Endothelial cell of hepatic sinusoid (primary cell): ENCODE results near the gene CLCN4.

Experiments used
- in situ Hi-C: cut with HindIII; loops from 2 replicates; pipeline ENCODE4 v1.10.0; 2017; ENCODE audit warnings: low sequenced_read_pairs

CLCN4 gene

GRCh38 chrX:10190367-10190766 lies 33.6 kb downstream of the CLCN4 start:
- in situ Hi-C loops, result loop anchor here (5.0 to 25.0 kb wide), 2 partner anchors 442 to 897 kb away; no protein-coding TSS in a partner anchor

- in situ Hi-C loops, result loop anchor here (5.0 to 25.0 kb wide), 2 partner anchors 439 to 894 kb away; no protein-coding TSS in a partner anchor
These were observed 36.8 kb downstream of the CLCN4 start for GRCh38 chrX:10193587-10193986.

GRCh38 chrX:10195425-10195824 lies 38.6 kb downstream of the CLCN4 start:
- in situ Hi-C loops, result loop anchor here (25.0 kb wide), 1 partner anchor 892 kb away; no protein-coding TSS in a partner anchor

GRCh38 chrX:10195947-10196346 lies 39.2 kb downstream of the CLCN4 start:
- in situ Hi-C loops, result loop anchor here (25.0 kb wide), 1 partner anchor 891 kb away; no protein-coding TSS in a partner anchor

- in situ Hi-C loops, result loop anchor here (25.0 kb wide), 1 partner anchor 890 kb away; no protein-coding TSS in a partner anchor
These were observed 40.8 kb downstream of the CLCN4 start for GRCh38 chrX:10197279-10198210.

- in situ Hi-C loops, result loop anchor here (25.0 kb wide), 1 partner anchor 889 kb away; no protein-coding TSS in a partner anchor
These were observed 41.5 kb downstream of the CLCN4 start for GRCh38 chrX:10198254-10198653.

- in situ Hi-C loops, result loop anchor here (25.0 kb wide), 1 partner anchor 888 kb away; no protein-coding TSS in a partner anchor
These were observed 42.4 kb downstream of the CLCN4 start for GRCh38 chrX:10199212-10199611.

GRCh38 chrX:10203617-10204016 lies 46.8 kb downstream of the CLCN4 start:
- in situ Hi-C loops, result no loop called here

GRCh38 chrX:10206317-10206716 lies 49.5 kb downstream of the CLCN4 start:
- in situ Hi-C loops, result no loop called here

GRCh38 chrX:10208281-10208856 lies 51.6 kb downstream of the CLCN4 start:
- in situ Hi-C loops, result no loop called here

GRCh38 chrX:10208953-10209352 lies 52.2 kb downstream of the CLCN4 start:
- in situ Hi-C loops, result no loop called here

- in situ Hi-C loops, result no loop called here
These were observed 55.6 kb downstream of the CLCN4 start for GRCh38 chrX:10212395-10212794.

- in situ Hi-C loops, result no loop called here
These were observed 56.9 kb downstream of the CLCN4 start for GRCh38 chrX:10213716-10214115.

GRCh38 chrX:10216208-10216607 lies 59.4 kb downstream of the CLCN4 start:
- in situ Hi-C loops, result no loop called here

- in situ Hi-C loops, result no loop called here
These were observed 60.4 kb downstream of the CLCN4 start for GRCh38 chrX:10217198-10217597.

GRCh38 chrX:10221651-10222050 lies 64.9 kb downstream of the CLCN4 start:
- in situ Hi-C loops, result no loop called here

GRCh38 chrX:10223276-10223675 lies 66.5 kb downstream of the CLCN4 start:
- in situ Hi-C loops, result no loop called here

GRCh38 chrX:10223781-10224180 lies 67.0 kb downstream of the CLCN4 start:
- in situ Hi-C loops, result no loop called here

GRCh38 chrX:10230222-10230621 lies 73.4 kb downstream of the CLCN4 start:
- in situ Hi-C loops, result no loop called here

GRCh38 chrX:10231461-10231860 lies 74.7 kb downstream of the CLCN4 start:
- in situ Hi-C loops, result no loop called here

- in situ Hi-C loops, result no loop called here
These were observed 76.4 kb downstream of the CLCN4 start for GRCh38 chrX:10233173-10233572.

GRCh38 chrX:10233696-10234095 lies 76.9 kb downstream of the CLCN4 start:
- in situ Hi-C loops, result no loop called here
